ENCODE data around the gene SYNGR4.

Gene SYNGR4

DNA sequence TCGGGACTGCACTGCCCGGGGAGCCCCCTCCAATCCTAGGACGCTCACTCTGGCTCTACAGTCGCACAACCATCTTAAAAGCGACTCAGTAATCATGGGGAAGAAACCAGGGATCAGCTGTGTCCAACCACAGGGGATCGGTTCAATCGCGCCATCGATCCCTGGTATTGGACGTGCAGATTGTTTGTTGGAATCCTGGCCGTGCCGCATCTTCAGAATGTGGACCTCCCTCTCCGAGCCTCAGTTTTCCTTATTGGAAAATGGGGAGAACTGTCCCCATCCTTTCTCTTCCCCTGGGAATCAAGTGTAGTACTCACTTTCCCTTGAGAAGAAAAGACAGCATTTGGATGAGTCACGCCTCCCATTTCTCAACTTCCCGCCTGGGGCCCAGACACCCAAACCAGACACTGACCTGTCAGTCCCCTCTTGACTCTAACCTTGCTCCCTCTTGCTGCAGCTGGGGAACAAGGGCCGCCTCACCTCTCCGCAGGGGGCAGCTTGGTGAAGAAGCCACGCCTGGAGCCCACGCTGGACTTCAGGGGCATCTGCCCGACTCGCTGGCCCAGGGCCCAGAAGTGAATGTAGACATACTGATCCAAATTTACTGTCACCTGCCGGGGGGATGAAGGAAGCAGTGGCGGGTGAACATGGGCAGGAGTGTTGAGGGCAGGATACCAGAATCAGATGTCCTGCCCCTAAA, 21.2 kb upstream of the SYNGR4 start:
- peak; percentile 46 for DNase-seq (ENCODE audit: low read depth)
- no peak overlapping the region for H3K4me3 ChIP-seq (ENCODE audit: low read length)
- TF ChIP-seq CTCF (conservative IDR thresholded peaks at IDR 0.05; ENCODE audit: low read length): no peak

DNA sequence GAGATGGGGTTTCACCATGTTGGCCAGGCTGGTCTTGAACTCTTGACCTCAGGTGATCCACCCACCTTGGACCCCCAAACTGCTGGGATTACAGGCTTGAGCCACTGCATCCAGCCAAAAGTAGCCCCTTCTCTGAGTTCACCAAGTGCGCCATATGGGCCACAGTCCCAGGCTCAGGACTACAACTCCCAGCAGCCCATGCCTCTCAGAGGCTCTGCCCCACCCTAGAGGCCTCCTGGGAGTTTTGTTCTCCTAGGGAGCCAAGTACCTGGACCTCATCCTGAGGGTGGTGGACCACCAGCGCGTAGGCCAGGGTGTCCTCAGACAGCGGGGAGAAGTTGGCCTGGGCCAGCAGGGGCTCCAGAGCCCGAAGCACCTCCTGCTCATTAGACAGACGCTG, 19.3 kb upstream of the SYNGR4 start:
- TF ChIP-seq CTCF (conservative IDR thresholded peaks at IDR 0.05; ENCODE audit: low read length): no peak
- no peak for DNase-seq (ENCODE audit: low read depth)
- H3K4me3 ChIP-seq (ENCODE audit: low read length): no peak overlapping the region

GRCh38 chr19:48346191-48346590, 18.0 kb upstream of the SYNGR4 start:
- no peak for DNase-seq (ENCODE audit: low read depth)
- no peak overlapping the region for H3K4me3 ChIP-seq (ENCODE audit: low read length)
- no peak for TF ChIP-seq CTCF (conservative IDR thresholded peaks at IDR 0.05; ENCODE audit: low read length)

GRCh38 chr19:48348045-48348444, 16.1 kb upstream of the SYNGR4 start:
- no peak for TF ChIP-seq CTCF (conservative IDR thresholded peaks at IDR 0.05; ENCODE audit: low read length)
- no peak overlapping the region for H3K4me3 ChIP-seq (ENCODE audit: low read length)
- peak; percentile 61 for DNase-seq (ENCODE audit: low read depth)

DNA sequence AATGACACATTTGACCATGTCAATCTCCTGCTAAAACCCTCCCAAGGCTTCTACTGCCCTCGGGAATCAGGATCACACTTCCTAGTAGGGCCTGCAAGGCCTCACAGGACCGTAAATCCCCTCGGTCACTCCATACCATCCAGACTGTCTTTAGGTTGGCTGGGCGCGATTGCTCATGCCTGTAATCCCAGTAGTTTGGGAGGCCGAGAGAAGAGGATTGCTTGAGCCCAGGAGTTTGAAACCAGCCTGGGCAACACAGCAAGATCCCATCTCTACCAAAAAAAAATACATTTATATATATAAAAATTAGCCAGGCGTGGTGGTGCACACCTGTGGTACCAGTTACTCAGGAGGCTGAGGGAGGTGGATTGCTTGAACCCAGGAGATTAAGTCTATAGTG, 15.4 kb upstream of the SYNGR4 start:
- DNase-seq (ENCODE audit: low read depth): no peak
- no peak for TF ChIP-seq CTCF (conservative IDR thresholded peaks at IDR 0.05; ENCODE audit: low read length)
- H3K4me3 ChIP-seq (ENCODE audit: low read length): no peak overlapping the region

DNA sequence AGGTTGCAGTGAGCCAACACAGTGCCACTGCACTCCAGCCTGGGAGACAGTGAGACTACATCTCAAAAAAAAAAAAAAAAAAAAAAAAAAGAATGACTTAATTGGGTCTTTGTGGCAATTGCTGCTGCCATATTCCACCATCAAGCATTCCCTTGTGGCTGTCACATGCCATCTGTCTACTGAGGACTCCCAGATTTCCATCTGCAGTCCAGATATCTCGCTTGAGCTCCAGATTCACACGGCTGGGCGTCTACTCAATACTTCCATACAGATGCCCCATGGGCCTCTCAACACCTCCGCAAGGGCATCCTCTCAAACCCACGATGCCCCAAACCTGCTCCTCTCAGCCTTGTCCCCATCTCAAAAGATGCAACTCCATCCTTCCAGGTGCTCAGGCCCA, 13.3 kb upstream of the SYNGR4 start:
- TF ChIP-seq CTCF (conservative IDR thresholded peaks at IDR 0.05; ENCODE audit: low read length): no peak
- DNase-seq (ENCODE audit: low read depth): no peak
- H3K4me3 ChIP-seq (ENCODE audit: low read length): no peak overlapping the region

- DNase-seq (ENCODE audit: low read depth): peak; percentile 37
- peak; percentile 66 for TF ChIP-seq CTCF (conservative IDR thresholded peaks at IDR 0.05; ENCODE audit: low read length)
- no peak overlapping the region for H3K4me3 ChIP-seq (ENCODE audit: low read length)
Observed at GRCh38 chr19:48351341-48351752, 12.8 kb upstream of the SYNGR4 start.

All from AG10803 (cell line).